ENCODE data around the gene REN. TPM values are rescaled to one million over a fixed set of nuclear protein-coding genes. Genes with fewer than 3 reads are reported as not detected.

Gene REN
- total RNA-seq, 1 donor from 2014 or later = not detected

- no peaks in the 10 kb centered on the region for H3K9me3 Mint-ChIP-seq (ENCODE audit: unreplicated experiment)
- H3K4me3 Mint-ChIP-seq (ENCODE audit: unreplicated experiment) = no peak overlapping the region
- no peaks in the 10 kb centered on the region for H3K4me1 Mint-ChIP-seq (ENCODE audit: unreplicated experiment)
- peaks cover 3% of the 10 kb centered on the region for H3K36me3 Mint-ChIP-seq (ENCODE audit: unreplicated experiment)
- no peaks in the 10 kb centered on the region for H3K27me3 Mint-ChIP-seq (ENCODE audit: unreplicated experiment)
- DNase-seq (ENCODE audit: extremely low spot score, unreplicated experiment) = no peak
- no peak for TF ChIP-seq CTCF (IDR thresholded peaks at IDR 0.05)
- H3K27ac Mint-ChIP-seq (ENCODE audit: unreplicated experiment) = no peak overlapping the region
Observed at GRCh38 chr1:204114606-204115005, 51.5 kb downstream of the REN start.

- H3K27me3 Mint-ChIP-seq (ENCODE audit: unreplicated experiment) = no peaks in the 10 kb centered on the region
Observed at GRCh38 chr1:204113896-204114295, 52.2 kb downstream of the REN start.

GRCh38 chr1:204112876-204113730 lies 53.0 kb downstream of the REN start:
- no peak overlapping the region for H3K27ac Mint-ChIP-seq (ENCODE audit: unreplicated experiment)
- no peak for DNase-seq (ENCODE audit: extremely low spot score, unreplicated experiment)
- peaks cover 2% of the 10 kb centered on the region for H3K4me1 Mint-ChIP-seq (ENCODE audit: unreplicated experiment)

More at GRCh38 chr1:204113896-204114295, 52.2 kb downstream of the REN start:
- H3K4me1 Mint-ChIP-seq (ENCODE audit: unreplicated experiment) = peaks cover 2% of the 10 kb centered on the region
- no peak overlapping the region for H3K4me3 Mint-ChIP-seq (ENCODE audit: unreplicated experiment)
- no peak overlapping the region for H3K27ac Mint-ChIP-seq (ENCODE audit: unreplicated experiment)
- no peak for DNase-seq (ENCODE audit: extremely low spot score, unreplicated experiment)
- no peaks in the 10 kb centered on the region for H3K9me3 Mint-ChIP-seq (ENCODE audit: unreplicated experiment)
- no peak for TF ChIP-seq CTCF (IDR thresholded peaks at IDR 0.05)
- H3K36me3 Mint-ChIP-seq (ENCODE audit: unreplicated experiment) = peaks cover 3% of the 10 kb centered on the region

GRCh38 chr1:204110894-204111633 lies 55.1 kb downstream of the REN start:
- H3K4me1 Mint-ChIP-seq (ENCODE audit: unreplicated experiment) = peaks cover 2% of the 10 kb centered on the region
- no peaks in the 10 kb centered on the region for H3K9me3 Mint-ChIP-seq (ENCODE audit: unreplicated experiment)
- H3K27ac Mint-ChIP-seq (ENCODE audit: unreplicated experiment) = no peak overlapping the region
- TF ChIP-seq CTCF (IDR thresholded peaks at IDR 0.05) = no peak
- H3K4me3 Mint-ChIP-seq (ENCODE audit: unreplicated experiment) = no peak overlapping the region
- H3K27me3 Mint-ChIP-seq (ENCODE audit: unreplicated experiment) = no peaks in the 10 kb centered on the region
- no peaks in the 10 kb centered on the region for H3K36me3 Mint-ChIP-seq (ENCODE audit: unreplicated experiment)
- no peak for DNase-seq (ENCODE audit: extremely low spot score, unreplicated experiment)

More at GRCh38 chr1:204112876-204113730, 53.0 kb downstream of the REN start:
- H3K4me3 Mint-ChIP-seq (ENCODE audit: unreplicated experiment) = no peak overlapping the region
- no peaks in the 10 kb centered on the region for H3K27me3 Mint-ChIP-seq (ENCODE audit: unreplicated experiment)
- TF ChIP-seq CTCF (IDR thresholded peaks at IDR 0.05) = no peak
- H3K36me3 Mint-ChIP-seq (ENCODE audit: unreplicated experiment) = no peaks in the 10 kb centered on the region
- no peaks in the 10 kb centered on the region for H3K9me3 Mint-ChIP-seq (ENCODE audit: unreplicated experiment)
